ENCODE data around the gene ATOX1. TPM values are rescaled to one million over a fixed set of nuclear protein-coding genes. Genes with fewer than 3 reads are reported as not detected.
A peak's percentile ranks its signal among the peaks of the same experiment; 100 is the strongest.

ATOX1 gene
- total and polyA plus RNA-seq, 9 of the 15 experiments (the other 6 are each of a cell fraction or from before 2014, with no cell fraction given), result 59.2 to 318 (median 86.2) TPM

DNA sequence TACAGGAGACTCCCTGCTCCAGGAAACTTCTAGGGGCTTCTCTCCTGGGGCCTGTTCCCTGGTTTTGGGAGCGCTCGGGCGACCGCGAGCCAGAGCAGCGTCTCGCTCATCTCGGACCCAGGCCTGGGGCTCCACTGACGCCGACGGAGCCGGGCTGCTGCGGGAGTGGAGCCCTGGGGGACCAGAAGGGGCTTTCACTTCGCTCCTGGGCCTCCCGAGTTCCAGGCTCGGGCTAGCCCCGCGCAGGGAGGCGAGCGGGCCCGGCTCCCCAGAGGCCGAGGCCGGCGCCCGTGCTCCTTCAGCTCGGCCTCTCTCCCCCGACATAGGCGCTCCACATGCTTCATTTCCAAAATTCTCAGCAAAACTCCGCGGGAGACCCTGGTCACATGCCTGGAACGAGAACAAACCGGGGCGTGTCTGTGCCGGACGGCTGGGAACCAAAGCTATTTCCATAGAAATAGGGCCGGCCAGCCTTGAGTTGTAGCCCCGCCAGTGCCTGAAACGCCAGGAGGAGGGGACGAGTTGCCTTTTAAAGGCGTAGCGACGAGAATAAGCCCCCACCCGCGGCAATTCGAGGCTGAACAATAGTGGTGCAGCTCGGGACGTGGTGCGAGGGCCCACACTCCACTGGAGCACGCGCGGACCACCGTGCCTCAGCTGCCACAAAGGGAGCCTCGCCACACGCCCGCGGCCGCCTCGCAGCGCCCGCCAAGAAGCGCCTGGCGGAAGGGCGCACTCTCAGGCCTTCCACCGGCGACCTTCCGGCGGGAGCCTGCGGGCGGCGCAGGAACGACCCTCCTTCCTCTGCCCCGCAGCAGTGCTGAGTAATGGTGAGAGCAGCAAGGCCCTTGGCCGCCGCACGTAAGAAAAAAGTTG is 12.2 kb upstream of the ATOX1 start (continued):
- TF ChIP-seq, protein P1, sequence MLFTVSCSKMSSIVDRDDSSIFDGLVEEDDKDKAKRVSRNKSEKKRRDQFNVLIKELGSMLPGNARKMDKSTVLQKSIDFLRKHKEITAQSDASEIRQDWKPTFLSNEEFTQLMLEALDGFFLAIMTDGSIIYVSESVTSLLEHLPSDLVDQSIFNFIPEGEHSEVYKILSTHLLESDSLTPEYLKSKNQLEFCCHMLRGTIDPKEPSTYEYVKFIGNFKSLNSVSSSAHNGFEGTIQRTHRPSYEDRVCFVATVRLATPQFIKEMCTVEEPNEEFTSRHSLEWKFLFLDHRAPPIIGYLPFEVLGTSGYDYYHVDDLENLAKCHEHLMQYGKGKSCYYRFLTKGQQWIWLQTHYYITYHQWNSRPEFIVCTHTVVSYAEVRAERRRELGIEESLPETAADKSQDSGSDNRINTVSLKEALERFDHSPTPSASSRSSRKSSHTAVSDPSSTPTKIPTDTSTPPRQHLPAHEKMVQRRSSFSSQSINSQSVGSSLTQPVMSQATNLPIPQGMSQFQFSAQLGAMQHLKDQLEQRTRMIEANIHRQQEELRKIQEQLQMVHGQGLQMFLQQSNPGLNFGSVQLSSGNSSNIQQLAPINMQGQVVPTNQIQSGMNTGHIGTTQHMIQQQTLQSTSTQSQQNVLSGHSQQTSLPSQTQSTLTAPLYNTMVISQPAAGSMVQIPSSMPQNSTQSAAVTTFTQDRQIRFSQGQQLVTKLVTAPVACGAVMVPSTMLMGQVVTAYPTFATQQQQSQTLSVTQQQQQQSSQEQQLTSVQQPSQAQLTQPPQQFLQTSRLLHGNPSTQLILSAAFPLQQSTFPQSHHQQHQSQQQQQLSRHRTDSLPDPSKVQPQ (CRISPR knock-in tag; IDR thresholded peaks at IDR 0.05; ENCODE audit: borderline replicate concordance), result no peak
- no peak for TF ChIP-seq FUS (optimal IDR thresholded peaks at IDR 0.05; ENCODE audit: low read depth, low read length)
- peak; percentile 71; the same call in 1 of the 2 replicates for TF ChIP-seq ZNF76 (CRISPR knock-in tag; IDR thresholded peaks at IDR 0.05; ENCODE audit: borderline replicate concordance)
- no peak for TF ChIP-seq PRMT5 (CRISPR knock-in tag; IDR thresholded peaks at IDR 0.05)
- TF ChIP-seq DLX4 (CRISPR knock-in tag; IDR thresholded peaks at IDR 0.05), result no peak
- no peak for TF ChIP-seq DACH1 (IDR thresholded peaks at IDR 0.05; ENCODE audit: partially characterized antibody)
- peak; percentile 65; the same call in 1 of the 2 replicates for TF ChIP-seq ZBTB17 (CRISPR knock-in tag; IDR thresholded peaks at IDR 0.05)
- TF ChIP-seq, protein P2, sequence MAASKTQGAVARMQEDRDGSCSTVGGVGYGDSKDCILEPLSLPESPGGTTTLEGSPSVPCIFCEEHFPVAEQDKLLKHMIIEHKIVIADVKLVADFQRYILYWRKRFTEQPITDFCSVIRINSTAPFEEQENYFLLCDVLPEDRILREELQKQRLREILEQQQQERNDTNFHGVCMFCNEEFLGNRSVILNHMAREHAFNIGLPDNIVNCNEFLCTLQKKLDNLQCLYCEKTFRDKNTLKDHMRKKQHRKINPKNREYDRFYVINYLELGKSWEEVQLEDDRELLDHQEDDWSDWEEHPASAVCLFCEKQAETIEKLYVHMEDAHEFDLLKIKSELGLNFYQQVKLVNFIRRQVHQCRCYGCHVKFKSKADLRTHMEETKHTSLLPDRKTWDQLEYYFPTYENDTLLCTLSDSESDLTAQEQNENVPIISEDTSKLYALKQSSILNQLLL (CRISPR knock-in tag; IDR thresholded peaks at IDR 0.05; ENCODE audit: borderline replicate concordance), result no peak
- TF ChIP-seq PYGO2 (tag; IDR thresholded peaks at IDR 0.05), result no peak
- TF ChIP-seq ZNF57 (CRISPR knock-in tag; IDR thresholded peaks at IDR 0.05), result no peak
- no peak for TF ChIP-seq ZBED1 (IDR thresholded peaks at IDR 0.05)
- TF ChIP-seq SMARCA4 (IDR thresholded peaks at IDR 0.05), result no peak; the same call in 1 of the 2 replicates
- no peak; the same call in none of the 2 replicates for TF ChIP-seq ZNF431 (CRISPR knock-in tag; IDR thresholded peaks at IDR 0.05)
- no peak for TF ChIP-seq JUNB (CRISPR knock-in tag; conservative IDR thresholded peaks at IDR 0.05)
- no peak for TF ChIP-seq NFXL1 (CRISPR knock-in tag; IDR thresholded peaks at IDR 0.05)
- TF ChIP-seq HBP1 (CRISPR knock-in tag; IDR thresholded peaks at IDR 0.05), result no peak; the same call in 1 of the 2 replicates
- TF ChIP-seq ZFX (CRISPR knock-in tag; IDR thresholded peaks at IDR 0.05), result peak; percentile 100
- TF ChIP-seq SRSF9 (IDR thresholded peaks at IDR 0.05; ENCODE audit: borderline replicate concordance, low read depth, low read length), result no peak
- no peak for TF ChIP-seq CBX2 (IDR thresholded peaks at IDR 0.05; ENCODE audit: insufficient read depth, low read length, poor library complexity, severe bottlenecking)
- TF ChIP-seq CTCFL (IDR thresholded peaks at IDR 0.05; ENCODE audit: borderline replicate concordance, insufficient read depth, low read depth, low read length, poor library complexity, severe bottlenecking), result peak; percentile 86
